GM23248 (cell line): ENCODE measurements around the gene GNAS-AS1. TPM values are rescaled to one million over a fixed set of nuclear protein-coding genes. Genes with fewer than 3 reads are reported as not detected.
"Not testable (repeated sequence)": the region's sequence is repeated elsewhere in the genome, so short reads cannot be mapped to it uniquely, and the experiment has no call there.

Experiments used
- DNase-seq: peaks from one replicate; pipeline ENCODE4 v3.0.0-alpha.2; 2015
- H2AFZ ChIP-seq: fragments of 200-600 bp; sonication (generic); 2 replicates; pipeline ENCODE4 v1.6.1; 2016; ENCODE audit warnings: antibody characterized with exemption
- H3F3A ChIP-seq: fragments of 200-600 bp; sonication (generic); 2 replicates; pipeline ENCODE4 v1.6.1; 2016; ENCODE audit warnings: mild to moderate bottlenecking, antibody characterized with exemption, mixed run types; ENCODE audit not compliant: insufficient read depth
- H3K27ac ChIP-seq: fragments of 200-600 bp; sonication (generic); 2 replicates; pipeline ENCODE4 v1.5.1; 2016; ENCODE audit warnings: mild to moderate bottlenecking
- H3K27me3 ChIP-seq: fragments of 200-600 bp; sonication (generic); replicated peaks from 2 replicates; pipeline ENCODE4 v1.6.1; 2016; ENCODE audit warnings: mild to moderate bottlenecking; ENCODE audit not compliant: insufficient read depth
- H3K36me3 ChIP-seq: fragments of 200-600 bp; sonication (generic); 2 replicates; pipeline ENCODE4 v1.6.1; 2016; ENCODE audit warnings: low read depth, mild to moderate bottlenecking
- H3K4me1 ChIP-seq: fragments of 200-600 bp; sonication (generic); 2 replicates; pipeline ENCODE4 v1.6.1; 2016; ENCODE audit warnings: mild to moderate bottlenecking; ENCODE audit not compliant: insufficient read depth
- H3K4me2 ChIP-seq: fragments of 200-600 bp; sonication (generic); one replicate; pipeline ENCODE4 v1.6.1; 2016; ENCODE audit warnings: mild to moderate bottlenecking; ENCODE audit not compliant: unreplicated experiment
- H3K4me3 ChIP-seq: fragments of 200-600 bp; sonication (generic); 2 replicates; pipeline ENCODE4 v1.5.1; 2016; ENCODE audit warnings: mild to moderate bottlenecking
- H3K79me2 ChIP-seq: fragments of 200-600 bp; sonication (generic); 2 replicates; pipeline ENCODE4 v1.6.1; 2016; ENCODE audit warnings: mild to moderate bottlenecking; ENCODE audit not compliant: insufficient read depth
- H3K9ac ChIP-seq: fragments of 200-600 bp; sonication (generic); 2 replicates; pipeline ENCODE4 v1.6.1; 2016; ENCODE audit warnings: mild to moderate bottlenecking
- H3K9me2 ChIP-seq: fragments of 200-600 bp; sonication (generic); 2 replicates; pipeline ENCODE4 v1.6.1; 2016; ENCODE audit warnings: mixed run types, mild to moderate bottlenecking, moderate library complexity; ENCODE audit not compliant: insufficient read depth
- H3K9me3 ChIP-seq: fragments of 200-600 bp; sonication (generic); one replicate; pipeline ENCODE4 v1.6.1; 2017; ENCODE audit warnings: low read depth
- H4K20me1 ChIP-seq: fragments of 200-600 bp; sonication (generic); 2 replicates; pipeline ENCODE4 v1.6.0; 2016; ENCODE audit not compliant: insufficient read depth
- EZH2 ChIP-seq: fragments of 200-600 bp; sonication (generic); IDR thresholded peaks from 2 replicates; pipeline ENCODE4 v1.6.1; 2018; ENCODE audit warnings: antibody characterized with exemption, mild to moderate bottlenecking; ENCODE audit not compliant: insufficient read depth, poor library complexity, severe bottlenecking
- EZH2phosphoT487 ChIP-seq: fragments of 200-600 bp; sonication (generic); IDR thresholded peaks from 2 replicates; pipeline ENCODE4 v1.6.1; 2018; ENCODE audit warnings: antibody characterized with exemption, moderate library complexity, mild to moderate bottlenecking, low read depth; ENCODE audit not compliant: insufficient read depth
- WGBS, 2 experiments: methylation state at CpG; one replicate each; pipeline ENCODE4 v1.1.6; 2015 to 2017; ENCODE audit warnings: low lambda C conversion rate in 2 of 2, low coverage in 1 of 2; ENCODE audit errors: missing lambda C conversion rate in 2 of 2; 5-methylcytosine and 5-hydroxymethylcytosine counted together
- in situ Hi-C: fragments of 300-500 bp; cut with MboI; formaldehyde crosslinking; loops from 2 replicates; pipeline ENCODE4 v1.15.0; 2020
- polyA plus RNA-seq: library from polyadenylated mRNA; unstranded; fragments of >200 nt; fragmentation: Nextera tagmentation; extraction: Ambion mirVana; gene quantifications from 2 replicates; pipeline ENCODE4 v1.2.1, GENCODE V29; 2016
- total RNA-seq: library from RNA; depleted of rRNA; stranded (reverse); fragments of >200 nt; shearing (Covaris generic); gene quantifications from 2 replicates; pipeline ENCODE4 v1.2.3, GENCODE V29; 2014

The GNAS-AS1 gene
- total and polyA plus RNA-seq, 2 experiments from 2014 or later: 0.97 to 1.0 TPM

GRCh38 chr20:58825450-58825849 is 25.3 kb downstream of the GNAS-AS1 start:
- 63 to 70% methylated on average over 6 of the region's 6 CpGs for WGBS, 2 experiments
- H3K36me3 ChIP-seq: no peaks in the 10 kb centered on the region
- H3F3A ChIP-seq: no peaks in the 10 kb centered on the region
- H3K9ac ChIP-seq: no peak overlapping the region
- no peaks in the 10 kb centered on the region for H3K79me2 ChIP-seq
- H3K4me3 ChIP-seq: no peak overlapping the region
- no peak overlapping the region for H3K27ac ChIP-seq
- no peak overlapping the region for H2AFZ ChIP-seq
- H3K4me2 ChIP-seq: no peak overlapping the region
- in situ Hi-C loops: loop anchor here (25.0 kb wide), 2 partner anchors 338 to 588 kb away; partner anchors contain the start of gene ANKRD60
- H3K9me2 ChIP-seq: no peaks in the 10 kb centered on the region
- peaks cover 14% of the 10 kb centered on the region for H3K27me3 ChIP-seq
- no peaks in the 10 kb centered on the region for H3K9me3 ChIP-seq
- no peaks in the 10 kb centered on the region for H4K20me1 ChIP-seq
- DNase-seq: no peak
- TF ChIP-seq EZH2: no peak
- H3K4me1 ChIP-seq: no peaks in the 10 kb centered on the region

GRCh38 chr20:58824843-58825242 is 25.9 kb downstream of the GNAS-AS1 start:
- no peak overlapping the region for H3K4me3 ChIP-seq
- H3K36me3 ChIP-seq: no peaks in the 10 kb centered on the region
- TF ChIP-seq EZH2 (no peak), EZH2phosphoT487 (no peak)
- no peak overlapping the region for H3K4me2 ChIP-seq
- H3K4me1 ChIP-seq: no peaks in the 10 kb centered on the region
- H3K27ac ChIP-seq: no peak overlapping the region
- H2AFZ ChIP-seq: no peak overlapping the region
- DNase-seq: no peak
- H3K27me3 ChIP-seq: peaks cover 14% of the 10 kb centered on the region
- H3K9me2 ChIP-seq: no peaks in the 10 kb centered on the region
- H3F3A ChIP-seq: no peaks in the 10 kb centered on the region
- H4K20me1 ChIP-seq: no peaks in the 10 kb centered on the region
- no peaks in the 10 kb centered on the region for H3K79me2 ChIP-seq
- H3K9me3 ChIP-seq: no peaks in the 10 kb centered on the region
- WGBS, 2 experiments: 53 to 57% methylated on average over 8 of the region's 8 CpGs
- no peak overlapping the region for H3K9ac ChIP-seq
- in situ Hi-C loops: loop anchor here (25.0 kb wide), 2 partner anchors 338 to 588 kb away; partner anchors contain the start of gene ANKRD60

- Histone ChIP-seq H4K20me1 (no peaks in the 10 kb centered on the region), H3K9me3 (no peaks in the 10 kb centered on the region), H3F3A (peaks cover 4% of the 10 kb centered on the region; the same call in 1 of the 2 replicates), H3K36me3 (no peaks in the 10 kb centered on the region), H3K9me2 (no peaks in the 10 kb centered on the region), H3K4me3 (no peak overlapping the region), H3K27me3 (peaks cover 12% of the 10 kb centered on the region), H3K9ac (no peak overlapping the region), H3K4me2 (no peak overlapping the region), H2AFZ (no peak overlapping the region), H3K4me1 (peaks cover 10% of the 10 kb centered on the region), H3K27ac (no peak overlapping the region), H3K79me2 (no peaks in the 10 kb centered on the region)
- TF ChIP-seq EZH2 (no peak), EZH2phosphoT487 (no peak)
- DNase-seq: no peak
- 82 to 87% methylated on average over 26 of the region's 26 CpGs for WGBS, 2 experiments
- in situ Hi-C loops: no loop called here
Observed at GRCh38 chr20:58822748-58823730, 27.7 kb downstream of the GNAS-AS1 start.

GRCh38 chr20:58822149-58822548 is 28.6 kb downstream of the GNAS-AS1 start:
- in situ Hi-C loops: no loop called here
- peaks cover 4% of the 10 kb centered on the region for H3K27me3 ChIP-seq
- no peaks in the 10 kb centered on the region for H3K9me3 ChIP-seq
- H3K9me2 ChIP-seq: no peaks in the 10 kb centered on the region
- H3K79me2 ChIP-seq: no peaks in the 10 kb centered on the region
- no peaks in the 10 kb centered on the region for H3K36me3 ChIP-seq
- TF ChIP-seq EZH2: no peak
- TF ChIP-seq EZH2phosphoT487: no peak
- H3K4me2 ChIP-seq: no peak overlapping the region
- no peak for DNase-seq
- H3K9ac ChIP-seq: no peak overlapping the region
- 76 to 78% methylated on average over 8 of the region's 8 CpGs for whole genome bisulfite sequencing, 2 experiments
- no peaks in the 10 kb centered on the region for H4K20me1 ChIP-seq
- no peak overlapping the region for H3K27ac ChIP-seq
- peaks cover 13% of the 10 kb centered on the region for H3K4me1 ChIP-seq
- H3K4me3 ChIP-seq: no peak overlapping the region
- H3F3A ChIP-seq: peaks cover 4% of the 10 kb centered on the region; the same call in 1 of the 2 replicates
- no peak overlapping the region for H2AFZ ChIP-seq

GRCh38 chr20:58820515-58820914 is 30.2 kb downstream of the GNAS-AS1 start:
- not testable (repeated sequence) for H3K27me3 ChIP-seq, H3K4me3 ChIP-seq

More at GRCh38 chr20:58820515-58820914, 30.2 kb downstream of the GNAS-AS1 start:
- H3K9me3 ChIP-seq, H3K4me2 ChIP-seq, H2AFZ ChIP-seq, H4K20me1 ChIP-seq, DNase-seq, in situ Hi-C loops, H3K27ac ChIP-seq, H3K79me2 ChIP-seq, H3K9ac ChIP-seq, H3F3A ChIP-seq, H3K9me2 ChIP-seq, H3K36me3 ChIP-seq: not testable (repeated sequence)
- peaks cover 13% of the 10 kb centered on the region for H3K4me1 ChIP-seq
- 74 to 83% methylated on average over 6 of the region's 6 CpGs for WGBS, 2 experiments
